Esophagus squamous epithelium (tissue), 5 donors: ENCODE data around the gene OST4. TPM values are rescaled to one million over a fixed set of nuclear protein-coding genes. Genes with fewer than 3 reads are reported as not detected.
A peak's percentile ranks its signal among the peaks of the same experiment; 100 is the strongest.

ENCODE experiments used
- DNase-seq: peaks from one replicate; lab custom pipeline; 2025; lab: John Stamatoyannopoulos, UW
- H3K27ac ChIP-seq, 4 donors: fragments of 200-600 bp; sonication (generic); one replicate each; pipeline ENCODE4 v1.5.1; 2016 to 2019; ENCODE audit warnings: mild to moderate bottlenecking in 1 of 4
- H3K27me3 ChIP-seq, 4 donors: fragments of 200-600 bp; sonication (generic); 1 replicate in 3 of 4; 2 replicates in 1 of 4; pipeline versions ENCODE4 v1.5.1 to v1.6.0; 2017 to 2021; ENCODE audit warnings: antibody characterized with exemption in 1 of 4
- H3K36me3 ChIP-seq, 3 donors: fragments of 200-600 bp; sonication (generic); one replicate each; pipeline ENCODE4 v1.5.1; 2016 to 2019
- H3K4me1 ChIP-seq, 3 donors: fragments of 200-600 bp; sonication (generic); one replicate each; pipeline ENCODE4 v1.5.1; 2017 to 2019
- H3K4me3 ChIP-seq, 4 donors: fragments of 200-600 bp; sonication (generic); 1 replicate in 3 of 4; 2 replicates in 1 of 4; pipeline ENCODE4 v1.5.1; 2016 to 2019; ENCODE audit warnings: mild to moderate bottlenecking in 2 of 4, moderate library complexity in 1 of 4
- H3K9me3 ChIP-seq, 3 donors: fragments of 200-600 bp; sonication (generic); one replicate each; pipeline ENCODE4 v1.5.1; 2016 to 2019
- POLR2A ChIP-seq, 4 donors: fragments of 450-650 bp; IDR thresholded peaks; one replicate each; pipeline ENCODE4 v1.6.1; 2017; ENCODE audit warnings: antibody characterized with exemption in 4 of 4, mild to moderate bottlenecking in 4 of 4, moderate library complexity in 3 of 4
- WGBS, 2 donors: methylation state at CpG; one replicate each; pipeline ENCODE4 v1.1.5; 2018; 5-methylcytosine and 5-hydroxymethylcytosine counted together
- intact Hi-C: fragments of 100-400 bp; cut with DNase I; formaldehyde crosslinking; loops from one replicate; pipeline ENCODE4 v1.15.0; 2022
- total RNA-seq, 4 donors: library from RNA; depleted of rRNA; stranded (reverse); fragments of >200 nt; gene quantifications; one replicate each; pipeline ENCODE4 v1.1.0, GENCODE V29; 2016
- TF ChIP-seq, protein P1 (sequence below), 6 experiments: fragments of 450-650 bp in 4 of 6; fragments of 200-600 bp in 2 of 6; sonication (generic) in 2 of 6; IDR thresholded peaks; one replicate each; pipeline ENCODE4 v1.5.1; 2016 to 2019; ENCODE audit warnings: antibody characterized with exemption in 6 of 6, mild to moderate bottlenecking in 4 of 6, moderate library complexity in 4 of 6
- donor health status: DM: yes; HTN: yes; CAD: no.

Gene OST4
- total RNA-seq, 4 donors from 2014 or later = 149 to 242 (median 193) TPM

DNA sequence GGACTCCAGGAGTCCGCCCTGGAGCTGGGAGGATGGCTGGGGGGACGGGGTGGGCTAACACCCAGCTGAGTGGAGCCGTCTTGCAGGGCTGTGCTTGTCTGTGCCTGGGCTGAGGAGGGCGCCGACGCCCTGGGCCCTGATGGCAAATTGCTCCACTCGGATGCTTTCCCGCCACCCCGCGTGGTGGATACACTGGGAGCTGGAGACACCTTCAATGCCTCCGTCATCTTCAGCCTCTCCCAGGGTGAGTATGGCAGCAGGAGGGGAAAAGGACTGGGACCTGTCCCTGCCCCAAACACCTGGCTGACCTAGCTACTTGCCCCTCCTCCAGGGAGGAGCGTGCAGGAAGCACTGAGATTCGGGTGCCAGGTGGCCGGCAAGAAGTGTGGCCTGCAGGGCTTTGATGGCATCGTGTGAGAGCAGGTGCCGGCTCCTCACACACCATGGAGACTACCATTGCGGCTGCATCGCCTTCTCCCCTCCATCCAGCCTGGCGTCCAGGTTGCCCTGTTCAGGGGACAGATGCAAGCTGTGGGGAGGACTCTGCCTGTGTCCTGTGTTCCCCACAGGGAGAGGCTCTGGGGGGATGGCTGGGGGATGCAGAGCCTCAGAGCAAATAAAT is 28.0 kb upstream of the OST4 start:
- no peak overlapping the region for H3K27ac ChIP-seq
- no peaks in the 10 kb centered on the region for H3K9me3 ChIP-seq
- peaks cover 0 to 5% (median 0%) of the 10 kb centered on the region in 3 donors for H3K36me3 ChIP-seq
- no peak overlapping the region for H3K4me3 ChIP-seq
- DNase-seq = no peak
- H3K4me1 ChIP-seq = peaks cover 6 to 11% (median 8%) of the 10 kb centered on the region in 3 donors
- no peak for TF ChIP-seq POLR2A (IDR thresholded peaks at IDR 0.05)
- TF ChIP-seq, protein P1, sequence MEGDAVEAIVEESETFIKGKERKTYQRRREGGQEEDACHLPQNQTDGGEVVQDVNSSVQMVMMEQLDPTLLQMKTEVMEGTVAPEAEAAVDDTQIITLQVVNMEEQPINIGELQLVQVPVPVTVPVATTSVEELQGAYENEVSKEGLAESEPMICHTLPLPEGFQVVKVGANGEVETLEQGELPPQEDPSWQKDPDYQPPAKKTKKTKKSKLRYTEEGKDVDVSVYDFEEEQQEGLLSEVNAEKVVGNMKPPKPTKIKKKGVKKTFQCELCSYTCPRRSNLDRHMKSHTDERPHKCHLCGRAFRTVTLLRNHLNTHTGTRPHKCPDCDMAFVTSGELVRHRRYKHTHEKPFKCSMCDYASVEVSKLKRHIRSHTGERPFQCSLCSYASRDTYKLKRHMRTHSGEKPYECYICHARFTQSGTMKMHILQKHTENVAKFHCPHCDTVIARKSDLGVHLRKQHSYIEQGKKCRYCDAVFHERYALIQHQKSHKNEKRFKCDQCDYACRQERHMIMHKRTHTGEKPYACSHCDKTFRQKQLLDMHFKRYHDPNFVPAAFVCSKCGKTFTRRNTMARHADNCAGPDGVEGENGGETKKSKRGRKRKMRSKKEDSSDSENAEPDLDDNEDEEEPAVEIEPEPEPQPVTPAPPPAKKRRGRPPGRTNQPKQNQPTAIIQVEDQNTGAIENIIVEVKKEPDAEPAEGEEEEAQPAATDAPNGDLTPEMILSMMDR (IDR thresholded peaks at IDR 0.05) = no peak
- peaks cover 0 to 8% (median 0%) of the 10 kb centered on the region in 4 donors for H3K27me3 ChIP-seq
- intact Hi-C loops = loop anchor here (10.0 kb wide), 1 partner anchor 205 kb away; the partner anchor contains the start of gene UCN
- 90 to 93% methylated on average over 6 to 7 of the region's 19 CpGs for WGBS, 2 donors

DNA sequence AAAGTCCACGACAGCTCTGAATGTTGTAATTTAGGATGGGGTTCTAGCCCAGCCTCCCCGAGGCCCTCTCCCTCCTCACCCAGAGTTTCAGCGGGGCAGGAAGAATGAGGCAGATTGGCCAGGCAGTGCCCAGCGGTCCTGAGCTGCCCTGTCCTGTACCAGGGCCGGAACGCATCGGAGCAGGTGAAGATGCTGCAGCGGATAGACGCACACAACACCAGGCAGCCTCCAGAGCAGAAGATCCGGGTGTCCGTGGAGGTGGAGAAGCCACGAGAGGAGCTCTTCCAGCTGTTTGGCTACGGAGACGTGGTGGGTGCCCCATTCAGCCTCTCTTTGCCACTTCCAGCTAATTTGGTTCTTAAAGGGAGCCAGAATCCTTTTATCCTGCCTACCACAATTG is 25.9 kb upstream of the OST4 start:
- intact Hi-C loops = loop anchor here (10.0 kb wide), 1 partner anchor 207 kb away; the partner anchor contains the start of gene UCN
- no peak for TF ChIP-seq POLR2A (IDR thresholded peaks at IDR 0.05)
- TF ChIP-seq, protein P1 (IDR thresholded peaks at IDR 0.05) = no peak
- Histone ChIP-seq H3K27me3 (no peaks in the 10 kb centered on the region), H3K27ac (no peak overlapping the region), H3K36me3 (peaks cover 0 to 5% (median 0%) of the 10 kb centered on the region in 3 donors), H3K4me1 (peaks cover 6 to 11% (median 8%) of the 10 kb centered on the region in 3 donors), H3K4me3 (no peak overlapping the region), H3K9me3 (no peaks in the 10 kb centered on the region)
- DNase-seq = no peak
- WGBS, 2 donors = 87 to 90% methylated on average over 10 to 11 of the region's 14 CpGs

DNA sequence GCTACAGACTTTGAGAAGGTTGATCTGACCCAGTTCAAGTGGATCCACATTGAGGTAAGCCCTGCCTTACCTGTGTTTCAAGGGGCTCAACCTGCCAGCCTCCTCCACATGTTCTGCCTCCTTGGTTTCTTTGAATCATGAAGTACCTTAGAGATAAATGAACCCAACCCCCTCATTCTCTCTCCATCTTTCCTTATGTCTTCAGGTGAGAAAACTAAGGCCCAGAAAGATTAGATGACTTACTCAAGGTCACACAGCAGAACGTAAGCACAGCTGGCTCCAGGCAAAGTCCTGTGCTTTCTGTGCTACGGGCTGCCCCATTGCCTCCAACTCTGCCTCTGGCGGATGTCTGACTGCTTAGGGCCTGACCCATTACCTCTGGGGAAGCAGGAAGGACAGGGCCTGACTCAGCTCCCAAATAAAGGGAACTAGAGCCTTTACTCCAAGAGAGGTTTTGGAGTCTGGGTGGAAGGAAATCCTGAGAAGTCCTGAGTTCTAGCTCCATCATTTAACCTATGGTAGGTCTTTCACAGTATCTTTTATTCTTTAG is 25.4 kb upstream of the OST4 start:
- Histone ChIP-seq H3K27me3 (no peaks in the 10 kb centered on the region), H3K4me3 (no peak overlapping the region), H3K9me3 (no peaks in the 10 kb centered on the region), H3K36me3 (peaks cover 0 to 5% (median 0%) of the 10 kb centered on the region in 3 donors), H3K4me1 (peaks cover 6 to 11% (median 8%) of the 10 kb centered on the region in 3 donors), H3K27ac (no peak overlapping the region)
- WGBS, 2 donors = 70 to 85% methylated on average over 3 of the region's 3 CpGs
- no peak for TF ChIP-seq POLR2A (IDR thresholded peaks at IDR 0.05)
- no peak for DNase-seq
- intact Hi-C loops = loop anchor here (10.0 kb wide), 1 partner anchor 208 kb away; the partner anchor contains the start of gene UCN

DNA sequence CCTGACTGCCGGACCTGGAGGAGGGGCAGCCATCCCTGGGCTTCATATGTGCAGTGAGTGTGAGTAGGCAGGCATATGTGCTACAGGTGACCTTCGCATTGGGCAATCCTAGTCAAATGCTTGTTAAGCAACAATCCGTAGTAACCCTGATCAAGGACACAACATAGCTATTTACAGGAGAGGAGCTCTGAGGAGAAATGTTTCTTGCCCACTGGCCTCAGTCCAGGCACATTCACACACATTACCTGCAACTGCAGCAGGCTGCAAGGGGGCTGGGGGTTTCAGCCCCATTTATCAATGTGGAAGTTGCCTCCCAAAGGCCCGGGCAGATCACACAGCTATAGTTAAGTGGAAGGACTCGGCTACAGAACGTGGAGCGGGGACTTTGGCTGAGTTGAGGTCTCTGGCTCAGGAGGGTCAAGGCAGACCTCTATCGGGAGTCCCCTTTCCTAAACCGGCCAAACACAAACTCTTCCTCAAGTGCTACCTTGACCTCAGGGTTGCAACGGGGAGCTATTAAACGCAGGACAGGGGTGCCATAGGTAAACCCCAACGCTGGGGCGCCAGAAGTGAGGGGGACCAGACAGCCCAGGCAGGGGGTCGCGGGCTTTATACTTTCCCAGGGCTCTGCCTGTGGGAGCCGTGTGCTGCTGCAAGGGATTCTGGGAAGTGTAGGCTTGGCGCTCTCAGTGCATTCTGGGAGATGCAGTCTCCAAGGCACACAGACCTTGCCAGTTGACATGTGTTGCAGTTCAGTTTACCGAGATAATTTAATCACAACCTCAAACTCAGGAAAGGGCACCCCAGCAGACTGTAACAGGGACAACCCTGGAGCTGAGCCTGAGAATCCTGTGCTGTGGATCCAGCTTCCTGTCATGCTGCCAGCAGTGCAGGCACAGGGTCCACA is 24.5 kb upstream of the OST4 start:
- 27 to 60% methylated on average over 2 to 10 of the region's 18 CpGs for WGBS, 2 donors
- Histone ChIP-seq H3K27me3 (no peaks in the 10 kb centered on the region), H3K9me3 (no peaks in the 10 kb centered on the region), H3K4me3 (peak overlapping the region in 3 of 4 donors; percentile 26 to 57 (median 32)), H3K36me3 (peaks cover 0 to 5% (median 0%) of the 10 kb centered on the region in 3 donors), H3K4me1 (peaks cover 6 to 11% (median 8%) of the 10 kb centered on the region in 3 donors), H3K27ac (no peak overlapping the region)
- intact Hi-C loops = loop anchor here (10.0 kb wide), 1 partner anchor 209 kb away; the partner anchor contains the start of gene UCN
- TF ChIP-seq POLR2A (IDR thresholded peaks at IDR 0.05) = no peak
- TF ChIP-seq, protein P1 (IDR thresholded peaks at IDR 0.05) = peak in 1 of 6 experiments; percentile 20
- no peak for DNase-seq

DNA sequence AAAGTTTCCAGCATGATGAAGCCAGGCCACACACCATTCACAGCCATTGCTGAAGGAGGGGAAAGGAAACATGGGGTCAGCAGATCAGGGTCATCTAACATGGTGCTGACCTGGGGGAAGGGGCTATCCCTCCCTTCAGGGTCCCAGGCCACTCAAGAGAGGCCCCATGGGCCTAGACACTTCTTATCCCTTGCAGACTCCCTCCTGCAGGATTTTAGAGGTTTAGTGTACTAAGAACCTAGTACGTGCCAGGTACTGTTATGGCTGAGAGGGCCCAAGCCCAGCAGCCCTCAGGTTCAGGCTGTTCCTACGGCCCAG is 23.9 kb upstream of the OST4 start:
- intact Hi-C loops = loop anchor here (10.0 kb wide), 1 partner anchor 209 kb away; the partner anchor contains the start of gene UCN
- H3K27ac ChIP-seq = no peak overlapping the region
- no peak for TF ChIP-seq POLR2A (IDR thresholded peaks at IDR 0.05)
- TF ChIP-seq, protein P1 (IDR thresholded peaks at IDR 0.05) = no peak
- H3K27me3 ChIP-seq = no peaks in the 10 kb centered on the region
- no peak overlapping the region for H3K4me3 ChIP-seq
- no peak for DNase-seq
- peaks cover 6 to 11% (median 8%) of the 10 kb centered on the region in 3 donors for H3K4me1 ChIP-seq
- WGBS, 2 donors = 90 to 100% methylated on average over 1 to 2 of the region's 2 CpGs
- no peaks in the 10 kb centered on the region for H3K9me3 ChIP-seq
- H3K36me3 ChIP-seq = peaks cover 0 to 5% (median 0%) of the 10 kb centered on the region in 3 donors
